IMR-90 (cell line): Measurements from ENCODE around the gene CD27. TPM values are rescaled to one million over a fixed set of nuclear protein-coding genes. Genes with fewer than 3 reads are reported as not detected.

Experiments used
- ATAC-seq: fragments of 200-7000 bp; cut with Tn5 transposase; 2 replicates; pipeline ENCODE4 v1.9.1; 2020; ENCODE audit warnings: low read depth, mild to moderate bottlenecking, moderate library complexity
- BruUV-seq: library from RNA; stranded (reverse); fragments of 400-500 nt; replicated peaks from 2 replicates; lab custom pipeline; 2021; lab: Mats Ljungman, UMichigan
- CTCF ChIA-PET: fragments of 300-600 bp; formaldehyde crosslinking; extraction: SDS; loops from one replicate; lab custom pipeline; 2021; ENCODE audit warnings: antibody characterized with exemption; lab: Yijun Ruan, JAX
- POLR2A ChIA-PET: fragments of 300-600 bp; sonication (Branson Sonifier 250); formaldehyde crosslinking; loops from one replicate; lab custom pipeline; 2022; ENCODE audit warnings: antibody characterized with exemption; ENCODE audit not compliant: unreplicated experiment; lab: Charles Lee
- DNase-seq: peaks from one replicate; pipeline ENCODE4 v3.0.0; 2013
- H2AFZ ChIP-seq: replicated peaks from 2 replicates; pipeline ENCODE3; 2013; ENCODE audit warnings: low read length, mild to moderate bottlenecking; ENCODE audit not compliant: poor library complexity
- H2AK5ac ChIP-seq: 2 replicates; pipeline ENCODE4 v1.6.1; 2013; ENCODE audit warnings: low read depth, low read length, inconsistent platforms
- H2AK9ac ChIP-seq: replicated peaks from 2 replicates; pipeline ENCODE3; 2013; ENCODE audit warnings: mild to moderate bottlenecking, low read depth, low read length, moderate library complexity; ENCODE audit not compliant: poor library complexity
- H2BK120ac ChIP-seq: 2 replicates; pipeline ENCODE4 v1.6.1; 2013; ENCODE audit warnings: low read depth, low read length, inconsistent platforms
- H2BK15ac ChIP-seq: 3 replicates; pipeline ENCODE4 v1.6.1; 2013; ENCODE audit warnings: low read depth, low read length, inconsistent platforms
- H2BK20ac ChIP-seq: 2 replicates; pipeline ENCODE4 v1.6.1; 2013; ENCODE audit warnings: low read depth, mild to moderate bottlenecking, inconsistent platforms, low read length, moderate library complexity
- H2BK5ac ChIP-seq: 2 replicates; pipeline ENCODE4 v1.6.1; 2013; ENCODE audit warnings: mild to moderate bottlenecking, low read depth, low read length, inconsistent platforms; ENCODE audit not compliant: poor library complexity, severe bottlenecking
- H3K14ac ChIP-seq: replicated peaks from 2 replicates; pipeline ENCODE4 v1.6.1; 2013; ENCODE audit warnings: low read depth, low read length, inconsistent platforms
- H3K18ac ChIP-seq: 2 replicates; pipeline ENCODE4 v1.6.1; 2013; ENCODE audit warnings: low read depth, low read length, control low read depth
- H3K23ac ChIP-seq: 2 replicates; pipeline ENCODE4 v1.6.1; 2013; ENCODE audit warnings: low read depth, low read length, inconsistent platforms
- H3K27ac ChIP-seq: 2 replicates; pipeline ENCODE4 v1.5.1; 2013; ENCODE audit warnings: mild to moderate bottlenecking, control low read depth, low read length; ENCODE audit not compliant: insufficient read depth
- H3K27me3 ChIP-seq: 2 replicates; pipeline ENCODE4 v1.6.1; 2013; ENCODE audit warnings: low read length; ENCODE audit not compliant: control insufficient read depth, insufficient read depth
- H3K36me3 ChIP-seq: 2 replicates; pipeline ENCODE4 v1.6.1; 2013; ENCODE audit warnings: low read length, mixed read lengths; ENCODE audit not compliant: control insufficient read depth, insufficient read depth
- H3K4ac ChIP-seq: 2 replicates; pipeline ENCODE4 v1.6.1; 2013; ENCODE audit warnings: low read depth, low read length, inconsistent platforms
- H3K4me1 ChIP-seq: 2 replicates; pipeline ENCODE4 v1.6.1; 2013; ENCODE audit warnings: low read length, mixed read lengths; ENCODE audit not compliant: control insufficient read depth, insufficient read depth
- H3K4me2 ChIP-seq: 2 replicates; pipeline ENCODE4 v1.6.1; 2013; ENCODE audit warnings: low read depth, mild to moderate bottlenecking, control low read depth, low read length, moderate library complexity
- H3K4me3 ChIP-seq: 2 replicates; pipeline ENCODE4 v1.5.1; 2013; ENCODE audit warnings: low read depth, mild to moderate bottlenecking, control low read depth, low read length, moderate library complexity; ENCODE audit not compliant: insufficient read depth
- H3K56ac ChIP-seq: 2 replicates; pipeline ENCODE4 v1.6.1; 2013; ENCODE audit warnings: low read length, inconsistent platforms; ENCODE audit not compliant: insufficient read depth; ENCODE audit errors: extremely low read depth
- H3K79me1 ChIP-seq, 2 experiments: 2 replicates each; pipeline ENCODE4 v1.6.1; 2013; ENCODE audit warnings: low read length in 2 of 2, inconsistent platforms in 1 of 2, low read depth in 1 of 2
- H3K9ac ChIP-seq: 2 replicates; pipeline ENCODE4 v1.6.1; 2013; ENCODE audit warnings: low read depth, low read length, control low read depth
- H3K9me1 ChIP-seq: 2 replicates; pipeline ENCODE4 v1.6.1; 2013; ENCODE audit warnings: low read length, inconsistent platforms; ENCODE audit not compliant: insufficient read depth
- H3K9me3 ChIP-seq: 2 replicates; pipeline ENCODE4 v1.6.1; 2013; ENCODE audit warnings: low read length; ENCODE audit not compliant: control insufficient read depth, insufficient read depth
- H4K20me1 ChIP-seq: 2 replicates; pipeline ENCODE4 v1.6.1; 2013; ENCODE audit warnings: low read length, inconsistent platforms; ENCODE audit not compliant: insufficient read depth
- H4K5ac ChIP-seq: 2 replicates; pipeline ENCODE4 v1.6.1; 2013; ENCODE audit warnings: mild to moderate bottlenecking, low read depth, low read length, control low read depth
- H4K8ac ChIP-seq, 2 experiments: 2 replicates each; pipeline ENCODE4 v1.6.1; 2013; ENCODE audit warnings: low read depth in 2 of 2, low read length in 2 of 2, control low read depth in 1 of 2, inconsistent platforms in 1 of 2
- H4K91ac ChIP-seq: 2 replicates; pipeline ENCODE4 v1.6.1; 2013; ENCODE audit warnings: low read depth, low read length, inconsistent platforms; ENCODE audit not compliant: insufficient read depth
- BHLHE40 ChIP-seq: fragments of 150-350 bp; IDR thresholded peaks from 2 replicates; pipeline ENCODE4 v1.6.1; 2016; ENCODE audit warnings: mild to moderate bottlenecking, low read depth, low read length
- CEBPB ChIP-seq: IDR thresholded peaks from 2 replicates; pipeline ENCODE4 v1.6.1; 2012; ENCODE audit warnings: low read depth, low read length, improper control_type of control experiment
- CHD1 ChIP-seq: IDR thresholded peaks from 2 replicates; pipeline ENCODE4 v1.6.1; 2012; ENCODE audit warnings: low read depth, low read length, improper control_type of control experiment
- ELK1 ChIP-seq: fragments of 150-350 bp; IDR thresholded peaks from 2 replicates; pipeline ENCODE4 v1.6.1; 2016; ENCODE audit warnings: low read depth, mild to moderate bottlenecking, low read length, moderate library complexity, borderline replicate concordance
- FOS ChIP-seq: fragments of 150-350 bp; IDR thresholded peaks from 2 replicates; pipeline ENCODE4 v1.6.1; 2016; ENCODE audit warnings: low read depth, low read length
- MAZ ChIP-seq: IDR thresholded peaks from 2 replicates; pipeline ENCODE4 v1.6.1; 2012; ENCODE audit warnings: low read depth, mild to moderate bottlenecking, low read length, improper control_type of control experiment, moderate library complexity, borderline replicate concordance
- MXI1 ChIP-seq: IDR thresholded peaks from 2 replicates; pipeline ENCODE4 v1.6.1; 2012; ENCODE audit warnings: low read depth, mild to moderate bottlenecking, low read length, moderate library complexity, borderline replicate concordance
- POLR2A ChIP-seq: IDR thresholded peaks from 2 replicates; pipeline ENCODE4 v1.6.1; 2012; ENCODE audit warnings: mild to moderate bottlenecking, low read depth, low read length
- RCOR1 ChIP-seq: IDR thresholded peaks from 2 replicates; pipeline ENCODE4 v1.6.1; 2012; ENCODE audit warnings: mild to moderate bottlenecking, low read length, improper control_type of control experiment; ENCODE audit not compliant: insufficient replicate concordance
- USF2 ChIP-seq: fragments of 150-350 bp; IDR thresholded peaks from 2 replicates; pipeline ENCODE4 v1.6.1; 2017; ENCODE audit warnings: mild to moderate bottlenecking, antibody characterized with exemption, low read length, low read depth
- WGBS, 2 experiments: methylation state at CpG; one replicate each; pipeline versions ENCODE4 v1.1.5 to v1.1.7; 2013; ENCODE audit warnings: missing lambda C conversion rate in 2 of 2; ENCODE audit not compliant: insufficient read length in 1 of 2; ENCODE audit errors: extremely low coverage in 2 of 2; 5-methylcytosine and 5-hydroxymethylcytosine counted together
- dilution Hi-C: fragments of 300-500 bp; cut with HindIII; formaldehyde crosslinking; loops from one replicate; pipeline ENCODE4 v1.14.3; 2018; ENCODE audit warnings: low sequenced_read_pairs; ENCODE audit not compliant: unreplicated experiment
- in situ Hi-C: fragments of 300-500 bp; cut with MboI; formaldehyde crosslinking; loops from 3 replicates; pipeline ENCODE4 v1.14.3; 2019; ENCODE audit warnings: low sequenced_read_pairs, inconsistent platforms, mixed read lengths
- intact Hi-C: fragments of 100-400 bp; cut with micrococcal nuclease; formaldehyde crosslinking; loops from 2 replicates; pipeline ENCODE4 v1.10.0; 2022
- polyA plus RNA-seq, 3 experiments: library from polyadenylated mRNA; depleted of rRNA; stranded (reverse); fragments of >200 nt; gene quantifications; 2 replicates each; pipeline ENCODE4 v1.2.3, GENCODE V29; 2012; ENCODE audit warnings: low replicate concordance in 1 of 3
- total RNA-seq: library from RNA; depleted of rRNA; stranded (reverse); fragments of >200 nt; gene quantifications from 2 replicates; pipeline ENCODE4 v1.2.3, GENCODE V29; 2012

Gene CD27
- total and polyA plus RNA-seq, 2 of the 4 experiments (the other 2 are of a cell fraction): 0.07 TPM; not detected in 1

GRCh38 chr12:6420364-6420763 is 24.4 kb upstream of the CD27 start:
- in situ Hi-C loops (loop anchor here (5.0 kb wide), 2 partner anchors 42 to 122 kb away; no protein-coding TSS in a partner anchor), dilution Hi-C loops (no loop called here), intact Hi-C loops (no loop called here)
- no peaks in the 10 kb centered on the region for H3K79me1 ChIP-seq
- no CpG with 5 or more reads among the region's 4 CpGs for WGBS, 2 experiments
- H2BK15ac ChIP-seq: no peak overlapping the region
- H2BK5ac ChIP-seq: no peak overlapping the region
- H3K4me2 ChIP-seq: no peak overlapping the region
- no peak overlapping the region for H3K4ac ChIP-seq
- H4K20me1 ChIP-seq: no peaks in the 10 kb centered on the region
- no peaks in the 10 kb centered on the region for H3K27me3 ChIP-seq
- no peak overlapping the region for H3K27ac ChIP-seq
- H2BK20ac ChIP-seq: no peak overlapping the region
- no peaks in the 10 kb centered on the region for H3K9me3 ChIP-seq
- no peak overlapping the region for H3K23ac ChIP-seq
- H3K18ac ChIP-seq: no peak overlapping the region
- H3K4me1 ChIP-seq: no peaks in the 10 kb centered on the region
- no TSS peak for BruUV-seq
- H4K8ac ChIP-seq: no peak overlapping the region
- no peak for ATAC-seq
- H3K36me3 ChIP-seq: no peaks in the 10 kb centered on the region
- no peak overlapping the region for H2AFZ ChIP-seq
- H3K4me3 ChIP-seq: no peak overlapping the region
- H4K91ac ChIP-seq: no peak overlapping the region
- no peak overlapping the region for H3K56ac ChIP-seq
- H2AK5ac ChIP-seq: no peak overlapping the region
- H4K5ac ChIP-seq: no peak overlapping the region
- no peak overlapping the region for H3K9ac ChIP-seq
- ChIA-PET CTCF (interaction anchor here (1.0 kb wide), 1 partner anchor 45 kb away, joined by 3 read pairs; no protein-coding TSS in a partner anchor), POLR2A (interaction anchor here (0.8 kb wide), 1 partner anchor 84 kb away, joined by 3 read pairs; no protein-coding TSS in a partner anchor)
- H2AK9ac ChIP-seq: no peak overlapping the region
- H3K14ac ChIP-seq: no peak overlapping the region
- no peak for TF ChIP-seq RCOR1
- TF ChIP-seq CEBPB: no peak
- no peak for TF ChIP-seq CHD1
- no peak for TF ChIP-seq MAZ
- TF ChIP-seq USF2: no peak
- no peak for TF ChIP-seq BHLHE40
- TF ChIP-seq MXI1: no peak
- TF ChIP-seq FOS: no peak
- TF ChIP-seq POLR2A: no peak
- TF ChIP-seq ELK1: no peak
- H3K9me1 ChIP-seq: peaks cover 10% of the 10 kb centered on the region; the same call in 1 of the 2 replicates
- H2BK120ac ChIP-seq: no peak overlapping the region
- DNase-seq: no peak
